Measurements from ENCODE around the gene ADRM1. TPM values are rescaled to one million over a fixed set of nuclear protein-coding genes. Genes with fewer than 3 reads are reported as not detected.
A peak's percentile ranks its signal among the peaks of the same experiment; 100 is the strongest.

Gene ADRM1
- total RNA-seq, 1 experiment from 2014 or later: 263 TPM

DNA sequence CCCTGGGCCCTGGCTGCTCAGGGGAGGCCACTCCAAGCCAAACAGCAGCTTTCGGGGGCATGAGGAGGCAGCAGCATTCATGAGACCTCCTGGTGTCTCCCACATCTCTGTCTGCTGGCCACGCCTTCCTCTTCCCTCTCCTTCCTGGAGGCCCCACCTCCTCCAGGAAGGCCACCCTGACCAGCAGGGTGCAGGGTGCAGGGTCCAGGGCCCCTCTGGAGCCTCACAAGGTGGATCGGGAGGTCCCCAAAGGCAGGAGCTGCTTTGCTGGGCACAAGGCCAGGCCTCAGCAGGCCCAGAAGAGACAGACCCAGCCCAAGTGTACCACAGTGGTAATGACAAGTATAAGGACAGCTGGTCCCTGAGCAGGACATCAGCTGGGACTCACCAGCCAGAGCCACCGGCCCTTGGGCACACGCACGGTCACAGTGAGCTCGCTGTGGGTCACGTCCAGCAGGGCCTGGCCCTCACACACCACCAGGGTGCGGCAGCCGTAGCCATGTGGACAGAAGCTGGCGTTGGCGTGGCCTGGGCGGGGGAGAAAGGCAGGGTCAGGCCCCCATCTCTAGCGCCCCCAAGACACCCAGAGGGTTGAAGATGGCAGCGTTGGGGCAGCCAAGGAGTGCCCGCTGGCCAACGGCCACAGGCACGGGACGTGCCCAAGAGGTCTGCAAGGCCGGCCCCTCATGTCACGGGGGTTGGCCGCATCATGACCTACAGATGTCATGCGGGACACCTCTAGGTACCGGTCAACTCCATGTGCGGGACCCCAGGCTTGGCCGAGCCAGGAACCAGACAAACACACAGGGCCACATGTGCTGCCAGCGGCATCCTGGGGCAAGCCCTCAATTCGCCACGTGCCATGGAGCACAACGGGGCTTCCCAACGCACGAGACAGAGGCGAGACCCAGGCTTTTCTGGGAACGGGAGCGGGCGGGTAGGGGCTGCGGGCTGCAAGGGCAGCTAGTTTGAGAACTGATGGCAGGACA, 26.9 kb downstream of the ADRM1 start:
- H3K36me3 Mint-ChIP-seq (ENCODE audit: insufficient read depth, unreplicated experiment): peaks cover 100% of the 10 kb centered on the region
- H3K36me3 ChIP-seq (ENCODE audit: control insufficient read depth, insufficient read depth, low read length): peaks cover 39% of the 10 kb centered on the region
- H3K4me3 ChIP-seq (ENCODE audit: low read depth, low read length): no peak overlapping the region
- no peaks in the 10 kb centered on the region for H3K4me1 ChIP-seq
- H3K4me3 Mint-ChIP-seq (ENCODE audit: unreplicated experiment): no peak overlapping the region
- H3K27ac Mint-ChIP-seq (ENCODE audit: unreplicated experiment): peak overlapping the region; percentile 63
- CTCF ChIA-PET: interaction anchor here (0.6 to 1.6 kb wide), 4 partner anchors 18 to 123 kb away, joined by 3 to 6 read pairs (median 4); no protein-coding TSS in a partner anchor
- POLR2A ChIA-PET: interaction anchor here (0.6 kb wide), 1 partner anchor 57 kb away, joined by 4 read pairs; the partner anchor contains the start of gene RPS21
- no peaks in the 10 kb centered on the region for H3K9me3 ChIP-seq
- H3K27me3 ChIP-seq (replicated peaks; ENCODE audit: control insufficient read depth, insufficient read depth, low read length): no peaks in the 10 kb centered on the region
- DNase-seq: no peak
- TF ChIP-seq, protein P1, sequence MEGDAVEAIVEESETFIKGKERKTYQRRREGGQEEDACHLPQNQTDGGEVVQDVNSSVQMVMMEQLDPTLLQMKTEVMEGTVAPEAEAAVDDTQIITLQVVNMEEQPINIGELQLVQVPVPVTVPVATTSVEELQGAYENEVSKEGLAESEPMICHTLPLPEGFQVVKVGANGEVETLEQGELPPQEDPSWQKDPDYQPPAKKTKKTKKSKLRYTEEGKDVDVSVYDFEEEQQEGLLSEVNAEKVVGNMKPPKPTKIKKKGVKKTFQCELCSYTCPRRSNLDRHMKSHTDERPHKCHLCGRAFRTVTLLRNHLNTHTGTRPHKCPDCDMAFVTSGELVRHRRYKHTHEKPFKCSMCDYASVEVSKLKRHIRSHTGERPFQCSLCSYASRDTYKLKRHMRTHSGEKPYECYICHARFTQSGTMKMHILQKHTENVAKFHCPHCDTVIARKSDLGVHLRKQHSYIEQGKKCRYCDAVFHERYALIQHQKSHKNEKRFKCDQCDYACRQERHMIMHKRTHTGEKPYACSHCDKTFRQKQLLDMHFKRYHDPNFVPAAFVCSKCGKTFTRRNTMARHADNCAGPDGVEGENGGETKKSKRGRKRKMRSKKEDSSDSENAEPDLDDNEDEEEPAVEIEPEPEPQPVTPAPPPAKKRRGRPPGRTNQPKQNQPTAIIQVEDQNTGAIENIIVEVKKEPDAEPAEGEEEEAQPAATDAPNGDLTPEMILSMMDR (IDR thresholded peaks at IDR 0.05; ENCODE audit: insufficient read depth in 1 of 2, low read depth in 1 of 2, low read length in 1 of 2, severe bottlenecking in 1 of 2, unreplicated experiment in 1 of 2): no peak
- intact Hi-C loops (cut with micrococcal nuclease; ENCODE audit: unreplicated experiment): no loop called here
- no peaks in the 10 kb centered on the region for H3K9me3 Mint-ChIP-seq (ENCODE audit: unreplicated experiment)
- BruUV-seq (replicated peaks): no TSS peak
- H3K27me3 Mint-ChIP-seq (ENCODE audit: insufficient read depth, unreplicated experiment): no peaks in the 10 kb centered on the region
- H3K4me1 Mint-ChIP-seq (ENCODE audit: low read depth, unreplicated experiment): no peaks in the 10 kb centered on the region

DNA sequence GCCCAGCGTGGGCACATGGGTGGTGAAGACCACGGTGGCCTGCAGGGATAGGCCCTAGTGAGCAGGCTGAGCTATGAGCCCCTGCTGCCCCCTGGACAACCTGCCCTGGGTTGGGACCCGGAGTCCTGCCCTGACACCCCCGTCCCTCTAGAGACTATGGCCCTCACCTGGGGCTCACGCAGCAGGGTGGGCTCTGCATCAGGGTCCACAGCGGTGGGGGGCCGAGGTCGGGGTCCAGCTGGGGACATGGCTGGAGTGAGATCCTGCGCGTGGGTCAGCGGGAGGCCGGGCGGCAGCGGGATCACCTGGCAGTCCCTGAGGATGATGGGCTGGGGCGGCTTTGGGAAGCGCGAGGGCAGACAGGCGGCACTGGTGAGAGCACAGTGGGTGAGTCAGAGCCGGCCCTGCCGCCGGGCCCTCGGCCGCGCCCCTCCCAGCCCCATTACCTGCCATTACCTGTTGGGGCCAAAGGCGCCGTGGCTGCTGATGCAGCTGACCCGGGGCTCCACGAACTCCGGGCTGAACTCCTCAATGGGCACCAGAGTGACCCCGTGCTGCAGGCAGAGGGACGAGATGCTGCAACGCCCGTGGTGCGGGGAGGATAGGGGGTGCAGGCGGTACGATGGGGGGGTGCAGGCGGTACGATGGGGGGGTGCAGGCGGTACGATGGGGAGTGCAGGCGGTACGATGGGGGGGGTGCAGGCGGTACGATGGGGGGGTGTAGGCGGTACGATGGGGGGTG, 27.9 kb downstream of the ADRM1 start:
- no peaks in the 10 kb centered on the region for H3K9me3 Mint-ChIP-seq (ENCODE audit: unreplicated experiment)
- no peaks in the 10 kb centered on the region for H3K9me3 ChIP-seq
- no peak overlapping the region for H3K4me3 Mint-ChIP-seq (ENCODE audit: unreplicated experiment)
- TF ChIP-seq, protein P1 (IDR thresholded peaks at IDR 0.05; ENCODE audit: insufficient read depth in 1 of 2, low read depth in 1 of 2, low read length in 1 of 2, severe bottlenecking in 1 of 2, unreplicated experiment in 1 of 2): no peak
- H3K4me1 ChIP-seq: no peaks in the 10 kb centered on the region
- H3K27me3 ChIP-seq (replicated peaks; ENCODE audit: control insufficient read depth, insufficient read depth, low read length): no peaks in the 10 kb centered on the region
- no peaks in the 10 kb centered on the region for H3K27me3 Mint-ChIP-seq (ENCODE audit: insufficient read depth, unreplicated experiment)
- peaks cover 35% of the 10 kb centered on the region for H3K36me3 ChIP-seq (ENCODE audit: control insufficient read depth, insufficient read depth, low read length)
- no peak overlapping the region for H3K4me3 ChIP-seq (ENCODE audit: low read depth, low read length)
- intact Hi-C loops (cut with micrococcal nuclease; ENCODE audit: unreplicated experiment): no loop called here
- no peaks in the 10 kb centered on the region for H3K4me1 Mint-ChIP-seq (ENCODE audit: low read depth, unreplicated experiment)
- peak overlapping the region; percentile 63 for H3K27ac Mint-ChIP-seq (ENCODE audit: unreplicated experiment)
- POLR2A ChIA-PET: no interaction called here
- CTCF ChIA-PET: interaction anchor here (0.5 to 1.4 kb wide), 3 partner anchors 52 to 464 kb away, joined by 3 to 6 read pairs (median 5); no protein-coding TSS in a partner anchor
- peaks cover 100% of the 10 kb centered on the region for H3K36me3 Mint-ChIP-seq (ENCODE audit: insufficient read depth, unreplicated experiment)
- no TSS peak for BruUV-seq (replicated peaks)
- DNase-seq: no peak

DNA sequence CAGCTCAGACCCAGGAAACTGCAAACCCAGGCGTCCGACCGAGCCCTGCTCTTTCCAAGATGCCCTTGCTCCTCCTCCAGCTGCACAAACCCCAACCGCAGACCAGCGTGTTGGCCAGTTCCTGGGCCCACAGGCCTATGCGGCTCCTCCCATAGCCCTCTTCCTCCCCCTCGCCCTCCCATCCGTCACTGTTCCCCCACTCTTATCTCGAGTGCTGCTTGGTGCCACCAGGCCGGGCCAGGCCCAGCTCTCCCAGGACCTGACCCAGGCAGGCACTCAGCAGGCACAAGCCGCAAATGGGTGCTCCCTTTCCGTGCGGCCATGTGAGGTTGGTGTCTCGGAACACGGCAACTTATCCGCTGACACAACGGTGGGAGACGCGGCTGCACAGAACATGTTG, 28.6 kb downstream of the ADRM1 start:
- no peaks in the 10 kb centered on the region for H3K27me3 Mint-ChIP-seq (ENCODE audit: insufficient read depth, unreplicated experiment)
- no peak for DNase-seq
- no peak overlapping the region for H3K4me3 ChIP-seq (ENCODE audit: low read depth, low read length)
- CTCF ChIA-PET: interaction anchor here (0.9 kb wide), 1 partner anchor 35 kb away, joined by 3 read pairs; no protein-coding TSS in a partner anchor
- no peaks in the 10 kb centered on the region for H3K27me3 ChIP-seq (replicated peaks; ENCODE audit: control insufficient read depth, insufficient read depth, low read length)
- no peaks in the 10 kb centered on the region for H3K9me3 ChIP-seq
- TF ChIP-seq, protein P1 (IDR thresholded peaks at IDR 0.05; ENCODE audit: insufficient read depth in 1 of 2, low read depth in 1 of 2, low read length in 1 of 2, severe bottlenecking in 1 of 2, unreplicated experiment in 1 of 2): no peak
- no peak overlapping the region for H3K4me3 Mint-ChIP-seq (ENCODE audit: unreplicated experiment)
- BruUV-seq (replicated peaks): no TSS peak
- H3K9me3 Mint-ChIP-seq (ENCODE audit: unreplicated experiment): no peaks in the 10 kb centered on the region
- peaks cover 100% of the 10 kb centered on the region for H3K36me3 Mint-ChIP-seq (ENCODE audit: insufficient read depth, unreplicated experiment)
- intact Hi-C loops (cut with micrococcal nuclease; ENCODE audit: unreplicated experiment): no loop called here
- no peaks in the 10 kb centered on the region for H3K4me1 Mint-ChIP-seq (ENCODE audit: low read depth, unreplicated experiment)
- peak overlapping the region; percentile 63 for H3K27ac Mint-ChIP-seq (ENCODE audit: unreplicated experiment)
- POLR2A ChIA-PET: no interaction called here
- no peaks in the 10 kb centered on the region for H3K4me1 ChIP-seq
- H3K36me3 ChIP-seq (ENCODE audit: control insufficient read depth, insufficient read depth, low read length): peaks cover 37% of the 10 kb centered on the region
